GM12878 (cell line): ENCODE data around the gene SMCO4. TPM values are rescaled to one million over a fixed set of nuclear protein-coding genes. Genes with fewer than 3 reads are reported as not detected.

ENCODE experiments used
- ATF7 ChIP-seq: fragments of 450-650 bp; IDR thresholded peaks from 2 replicates; pipeline ENCODE4 v1.6.1; 2016; ENCODE audit warnings: low read depth, mild to moderate bottlenecking
- BHLHE40 ChIP-seq, 2 experiments: fragments of 450-650 bp in 1 of 2; IDR thresholded peaks; 2 replicates each; pipeline ENCODE4 v1.6.1; 2011 to 2017; ENCODE audit warnings: low read depth in 2 of 2, borderline replicate concordance in 1 of 2, improper control_type of control experiment in 1 of 2, low read length in 1 of 2, mild to moderate bottlenecking in 1 of 2
- CBX5 ChIP-seq: sonication (generic); IDR thresholded peaks from 2 replicates; pipeline ENCODE4 v1.6.1; 2016; ENCODE audit warnings: low read depth, moderate library complexity, mild to moderate bottlenecking, inconsistent platforms
- E2F8 ChIP-seq: fragments of 450-650 bp; IDR thresholded peaks from 2 replicates; pipeline ENCODE4 v1.6.1; 2018; ENCODE audit warnings: mild to moderate bottlenecking, low read depth, moderate library complexity; ENCODE audit not compliant: partially characterized antibody
- ETV6 ChIP-seq, 2 experiments: fragments of 450-650 bp in 1 of 2; IDR thresholded peaks in 1 of 2; conservative IDR thresholded peaks in 1 of 2; 2 replicates each; pipeline ENCODE4 v1.6.1; 2014; ENCODE audit warnings: antibody characterized with exemption in 1 of 2, borderline replicate concordance in 1 of 2, low read depth in 1 of 2, mild to moderate bottlenecking in 1 of 2, moderate library complexity in 1 of 2
- FOXK2 ChIP-seq: fragments of 450-650 bp; IDR thresholded peaks from 2 replicates; pipeline ENCODE4 v1.6.1; 2017; ENCODE audit warnings: mild to moderate bottlenecking, moderate library complexity
- KLF5 ChIP-seq: fragments of 450-650 bp; IDR thresholded peaks from 2 replicates; pipeline ENCODE4 v1.6.1; 2014; ENCODE audit warnings: mild to moderate bottlenecking; ENCODE audit not compliant: partially characterized antibody
- MYC ChIP-seq: IDR thresholded peaks from 2 replicates; pipeline ENCODE4 v1.6.1; 2011; ENCODE audit warnings: mild to moderate bottlenecking, low read length, moderate library complexity, inconsistent platforms; ENCODE audit not compliant: insufficient read depth, insufficient replicate concordance, insufficient read length, severe bottlenecking
- NFYA ChIP-seq: IDR thresholded peaks from 2 replicates; pipeline ENCODE4 v1.6.1; 2011; ENCODE audit warnings: low read depth, mild to moderate bottlenecking, low read length, improper control_type of control experiment, borderline replicate concordance
- PKNOX1 ChIP-seq: fragments of 450-650 bp; IDR thresholded peaks from 2 replicates; pipeline ENCODE4 v1.6.1; 2016; ENCODE audit warnings: mild to moderate bottlenecking
- RB1 ChIP-seq: fragments of 450-650 bp; formaldehyde crosslinking; IDR thresholded peaks from 2 replicates; pipeline ENCODE4 v1.6.1; 2017; ENCODE audit warnings: mild to moderate bottlenecking, borderline replicate concordance
- RBBP5 ChIP-seq: fragments of 200-600 bp; sonication (generic); conservative IDR thresholded peaks from 2 replicates; pipeline ENCODE4 v1.6.1; 2016
- SIX5 ChIP-seq: IDR thresholded peaks from 2 replicates; pipeline ENCODE4 v1.6.1; 2011; ENCODE audit warnings: mild to moderate bottlenecking, low read depth, low read length, moderate library complexity; ENCODE audit not compliant: severe bottlenecking
- STAT1 ChIP-seq: fragments of 450-650 bp; conservative IDR thresholded peaks from 2 replicates; pipeline ENCODE4 v1.6.1; 2014; ENCODE audit warnings: antibody characterized with exemption, mild to moderate bottlenecking
- STAT3 ChIP-seq: IDR thresholded peaks from 2 replicates; pipeline ENCODE4 v1.6.1; 2011; ENCODE audit warnings: low read depth, low read length, improper control_type of control experiment
- ZBED1 ChIP-seq: IDR thresholded peaks from 2 replicates; pipeline ENCODE4 v1.6.1; 2016; ENCODE audit warnings: borderline replicate concordance
- ZBTB33 ChIP-seq: fragments of 450-650 bp; IDR thresholded peaks from 2 replicates; pipeline ENCODE4 v1.6.1; 2017; ENCODE audit warnings: mild to moderate bottlenecking
- ZBTB4 ChIP-seq: fragments of 450-650 bp; formaldehyde crosslinking; IDR thresholded peaks from 2 replicates; pipeline ENCODE4 v1.4.0; 2022; ENCODE audit warnings: mild to moderate bottlenecking, moderate library complexity
- ZZZ3 ChIP-seq: IDR thresholded peaks from 2 replicates; pipeline ENCODE4 v1.6.1; 2011; ENCODE audit warnings: low read depth; ENCODE audit not compliant: control insufficient read depth, insufficient read length
- polyA plus RNA-seq, 11 experiments: library from polyadenylated mRNA; depleted of rRNA in 4 of 11; unstranded in 6 of 11; stranded (reverse) in 5 of 11; fragments of >200 nt; fragmentation: Nextera tagmentation in 4 of 11; fragmentation: Illumina TruSeq in 1 of 11; extraction: Ambion mirVana in 4 of 11; extraction: Trizol in 1 of 11; gene quantifications; 1 replicate in 1 of 11; 2 replicates in 10 of 11; pipeline versions ENCODE4 v1.2.1 to v1.2.3, GENCODE V29; 2011 to 2016; ENCODE audit warnings: inconsistent platforms in 2 of 11, missing spikeins in 2 of 11, low read depth in 1 of 11
- total RNA-seq, 4 experiments: library from RNA; depleted of rRNA in 3 of 4; stranded (reverse); fragments of >200 nt in 3 of 4; fragmentation: Illumina TruSeq in 1 of 4; extraction: Trizol in 1 of 4; gene quantifications; 2 replicates each; pipeline versions ENCODE4 v1.2.1 to v1.2.3, GENCODE V29; 2013 to 2021

The SMCO4 gene
- total and polyA plus RNA-seq, 10 of the 15 experiments (the other 5 are each of a cell fraction or from before 2014, with no cell fraction given) = 3.6 to 59.9 (median 27.9) TPM

- TF ChIP-seq E2F8 (no peak), CBX5 (no peak), ETV6 (conservative IDR thresholded peaks at IDR 0.05 in 1 of 2, IDR thresholded peaks at IDR 0.05 in 1 of 2; ENCODE audit: borderline replicate concordance in 1 of 2, low read depth in 1 of 2) (no peak), NFYA (no peak), FOXK2 (no peak), STAT3 (no peak), KLF5 (no peak), ZZZ3 (no peak), MYC (no peak), SIX5 (no peak), STAT1 (no peak), ZBED1 (no peak), ZBTB33 (no peak), ATF7 (no peak), PKNOX1 (0 out of 2 replicates have a peak, but pooled peaks have one; percentile 9), RB1 (no peak), BHLHE40 (IDR thresholded peaks at IDR 0.05; ENCODE audit: borderline replicate concordance in 1 of 2, low read depth in 2 of 2, low read length in 1 of 2) (peak; percentile 82 to 87), RBBP5 (no peak), ZBTB4 (CRISPR knock-in tag) (no peak)
Measured at GRCh38 chr11:93525601-93526345, 17.4 kb downstream of the SMCO4 start (continued).
